ENCODE measurements around the gene GRHL3.

DNA sequence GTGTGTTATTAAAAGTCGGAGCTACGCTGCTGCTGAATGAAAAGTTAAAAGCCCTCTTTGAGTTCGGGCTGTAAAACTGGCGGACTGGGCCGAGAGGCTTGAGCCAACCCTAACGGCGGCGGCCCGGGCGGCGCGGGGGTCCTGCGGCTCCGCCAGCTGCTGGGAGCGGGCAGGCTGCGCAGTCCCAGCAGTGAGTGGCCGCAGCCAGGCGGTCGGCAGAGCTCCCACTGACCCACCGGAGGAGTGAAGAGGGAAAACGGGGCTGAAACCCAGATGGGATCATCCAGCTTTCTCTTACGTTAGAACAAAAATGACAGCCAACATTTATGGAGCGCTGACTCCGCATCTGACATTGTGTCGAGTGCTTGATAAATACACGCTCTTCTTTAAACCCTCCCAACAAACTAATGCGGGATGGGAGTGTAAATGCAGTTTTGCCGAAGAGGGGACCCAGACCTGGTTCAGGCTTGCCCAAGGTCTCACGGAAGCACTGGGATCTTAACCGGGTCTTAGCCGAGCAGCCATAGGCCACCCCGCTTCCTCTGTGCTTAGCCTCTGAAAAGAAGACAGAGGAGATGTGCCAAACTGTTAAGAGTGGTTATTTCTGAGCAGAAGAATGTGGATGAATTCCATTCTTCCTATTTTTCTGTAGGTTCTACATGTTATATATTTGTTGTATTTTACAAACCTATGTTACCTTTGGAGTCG, 3.5 kb downstream of the GRHL3 start:
- TF ChIP-seq EZH2 (IDR thresholded peaks at IDR 0.05; ENCODE audit: insufficient read depth, poor library complexity, severe bottlenecking) (no peak), EZH2phosphoT487 (IDR thresholded peaks at IDR 0.05; ENCODE audit: insufficient read depth, low read depth) (no peak)
